Colonic mucosa (tissue), 4 donors: ENCODE data around the gene PRSS36. TPM values are rescaled to one million over a fixed set of nuclear protein-coding genes. Genes with fewer than 3 reads are reported as not detected.
"Not testable (repeated sequence)": the region's sequence is repeated elsewhere in the genome, so short reads cannot be mapped to it uniquely, and the experiment has no call there.

ENCODE experiments used
- DNase-seq: peaks from one replicate; pipeline ENCODE4 v3.0.0-alpha.2; 2020
- H3K27ac ChIP-seq: fragments of 200-600 bp; one replicate; pipeline ENCODE4 v1.8.0; 2021
- H3K27me3 ChIP-seq: fragments of 200-600 bp; one replicate; pipeline ENCODE4 v1.8.0; 2021
- H3K36me3 ChIP-seq: fragments of 200-600 bp; one replicate; pipeline ENCODE4 v1.8.0; 2021
- H3K4me1 ChIP-seq: fragments of 200-600 bp; one replicate; pipeline ENCODE4 v1.8.0; 2021; ENCODE audit warnings: mild to moderate bottlenecking
- H3K4me3 ChIP-seq: fragments of 200-600 bp; one replicate; pipeline ENCODE4 v1.8.0; 2021
- H3K9ac ChIP-seq, 2 donors: one replicate each; pipeline ENCODE4 v1.7.0; 2013; ENCODE audit warnings: control low read depth in 2 of 2, low read depth in 2 of 2, low read length in 2 of 2
- H3K9me3 ChIP-seq: fragments of 200-600 bp; one replicate; pipeline ENCODE4 v1.8.0; 2021
- CTCF ChIP-seq: fragments of 200-600 bp; IDR thresholded peaks from one replicate; pipeline ENCODE4 v1.8.0; 2022; ENCODE audit warnings: antibody characterized with exemption, mild to moderate bottlenecking
- intact Hi-C: fragments of 100-400 bp; cut with DNase I; formaldehyde crosslinking; loops from one replicate; pipeline ENCODE4 v1.14.1; 2022
- total RNA-seq, 2 donors: library from RNA; stranded (reverse); fragmentation: NEBNext Ultra II Directional in 1 of 2; extraction: Animal tissue kit (Norgen Biotek cat#: 25700) in 1 of 2; gene quantifications; one replicate each; pipeline ENCODE4 v1.2.1, GENCODE V29; 2021
- donor health status: healthy.
- donor health status: DM: no; HTN: no; CAD: no.
- donor health status: DM: no; HTN: no; CAD: no.

PRSS36 gene
- total RNA-seq, 2 donors from 2014 or later, result 3.6 to 6.4 TPM

DNA sequence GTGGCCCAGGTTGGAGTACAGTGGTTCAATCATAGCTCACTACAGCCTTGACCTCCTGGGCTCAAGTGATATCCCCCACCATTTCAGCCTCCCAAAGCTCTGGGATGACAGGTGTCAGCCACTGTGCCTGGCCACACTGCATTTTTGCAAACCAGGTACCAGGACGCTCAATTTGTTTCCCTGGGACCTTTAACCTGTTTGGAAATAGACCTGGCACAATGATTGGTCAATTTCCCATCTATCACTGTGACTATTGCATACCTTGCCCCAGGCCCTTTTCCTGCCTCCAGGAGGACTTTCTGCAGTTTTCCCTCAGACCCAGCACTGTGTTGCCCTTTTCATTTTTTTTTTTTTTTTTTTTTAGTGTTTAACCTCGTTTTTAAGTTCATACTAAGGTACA lies 19.0 kb upstream of the PRSS36 start:
- H3K9me3 ChIP-seq, result no peaks in the 10 kb centered on the region
- H3K9ac ChIP-seq, result no peak overlapping the region
- no peaks in the 10 kb centered on the region for H3K36me3 ChIP-seq
- no peaks in the 10 kb centered on the region for H3K27me3 ChIP-seq
- H3K4me1 ChIP-seq, result no peaks in the 10 kb centered on the region
- intact Hi-C loops, result no loop called here
- TF ChIP-seq CTCF, result no peak
- H3K27ac ChIP-seq, result no peak overlapping the region
- H3K4me3 ChIP-seq, result no peak overlapping the region
- no peak for DNase-seq

- Histone ChIP-seq H3K4me1 (no peaks in the 10 kb centered on the region), H3K9ac (no peak overlapping the region), H3K27me3 (no peaks in the 10 kb centered on the region), H3K4me3 (no peak overlapping the region), H3K36me3 (no peaks in the 10 kb centered on the region), H3K27ac (no peak overlapping the region), H3K9me3 (no peaks in the 10 kb centered on the region)
- DNase-seq, result no peak
- intact Hi-C loops, result no loop called here
- no peak for TF ChIP-seq CTCF
Observed at GRCh38 chr16:31167315-31167714, 17.4 kb upstream of the PRSS36 start.

DNA sequence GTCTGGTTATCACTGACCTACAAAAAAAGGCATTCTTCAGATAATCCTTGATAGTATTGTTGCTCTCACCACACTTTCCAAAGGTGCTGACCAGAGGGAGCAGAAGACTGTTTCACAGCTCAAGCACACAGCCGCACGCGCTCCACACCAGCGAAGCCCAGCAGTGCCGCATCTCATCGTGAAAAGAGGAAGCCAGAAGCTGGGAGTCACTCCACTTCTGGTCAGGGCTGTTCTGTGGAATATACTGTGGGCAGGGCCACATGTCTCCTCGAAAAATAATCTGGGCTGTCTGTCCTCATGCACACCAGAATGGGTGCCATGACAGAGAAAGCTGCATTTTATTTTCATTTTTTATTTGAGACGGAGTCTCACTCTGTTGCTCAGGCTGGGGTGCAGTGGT lies 7.3 kb upstream of the PRSS36 start:
- Histone ChIP-seq H3K9ac (no peak overlapping the region), H3K4me1 (no peaks in the 10 kb centered on the region), H3K9me3 (no peaks in the 10 kb centered on the region), H3K27ac (no peak overlapping the region), H3K27me3 (no peaks in the 10 kb centered on the region), H3K36me3 (no peaks in the 10 kb centered on the region), H3K4me3 (no peak overlapping the region)
- peak; percentile 28 for DNase-seq
- intact Hi-C loops, result loop anchor here (10.0 kb wide), 1 partner anchor 62 kb away; the partner anchor contains the start of gene VKORC1
- TF ChIP-seq CTCF, result no peak

DNA sequence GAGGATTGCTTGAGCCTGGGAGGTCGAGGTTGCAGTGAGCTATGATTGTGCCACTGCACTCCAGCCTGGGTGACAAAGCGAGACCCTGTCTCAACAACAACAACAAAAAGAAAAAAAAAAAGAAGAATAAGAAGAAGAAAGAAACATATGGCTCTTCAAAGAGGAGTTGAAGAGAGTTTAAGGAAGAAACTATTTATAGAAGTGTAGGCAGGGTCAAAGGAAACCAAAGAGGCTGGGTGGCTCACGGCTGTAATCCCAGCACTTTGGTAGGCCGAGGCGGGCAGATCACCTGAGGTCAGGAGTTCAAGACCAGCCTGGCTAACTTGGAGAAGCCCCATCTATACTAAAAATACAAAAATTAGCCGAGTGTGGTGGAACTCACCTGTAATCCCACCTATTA lies 1.1 kb upstream of the PRSS36 start:
- H3K36me3 ChIP-seq, H3K27me3 ChIP-seq, H3K9ac ChIP-seq, H3K4me3 ChIP-seq, H3K27ac ChIP-seq, H3K4me1 ChIP-seq, H3K9me3 ChIP-seq, DNase-seq: not testable (repeated sequence)
- intact Hi-C loops, result loop anchor here (10.0 kb wide), 1 partner anchor 56 kb away; the partner anchor contains the start of gene VKORC1

DNA sequence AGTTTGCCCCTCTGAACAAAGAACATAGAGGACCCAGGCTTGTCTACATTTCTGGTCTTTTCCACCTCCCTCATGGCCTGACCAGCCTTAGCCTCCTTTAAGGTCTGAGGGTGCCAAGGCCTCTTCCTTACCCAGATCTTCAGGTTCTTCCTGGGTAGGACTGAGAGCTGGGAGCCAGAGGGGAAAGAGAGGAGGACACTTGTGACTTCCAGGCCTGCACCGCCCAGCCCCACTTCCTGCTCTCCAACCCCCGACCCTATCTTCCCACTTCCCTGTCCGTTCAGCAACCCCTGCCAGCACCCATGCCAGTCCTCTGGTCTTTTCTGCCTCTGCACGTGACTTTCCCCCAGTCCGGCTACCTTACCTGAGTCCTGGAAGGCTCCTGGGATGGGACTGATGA lies 534 bp downstream of the PRSS36 start:
- intact Hi-C loops, result loop anchor here (10.0 kb wide), 1 partner anchor 165 kb away; the partner anchor contains the start of gene HSD3B7
- no peak overlapping the region for H3K4me3 ChIP-seq
- H3K27ac ChIP-seq, result no peak overlapping the region
- H3K36me3 ChIP-seq, result no peaks in the 10 kb centered on the region
- no peaks in the 10 kb centered on the region for H3K27me3 ChIP-seq
- no peak for DNase-seq
- TF ChIP-seq CTCF, result no peak
- H3K9ac ChIP-seq, result no peak overlapping the region
- H3K9me3 ChIP-seq, result no peaks in the 10 kb centered on the region
- no peaks in the 10 kb centered on the region for H3K4me1 ChIP-seq

GRCh38 chr16:31148896-31149295 lies 970 bp downstream of the PRSS36 start:
- intact Hi-C loops, result loop anchor here (10.0 kb wide), 1 partner anchor 164 kb away; the partner anchor contains the start of gene HSD3B7
- H3K4me3 ChIP-seq, result no peak overlapping the region
- H3K27me3 ChIP-seq, result no peaks in the 10 kb centered on the region
- H3K4me1 ChIP-seq, result no peaks in the 10 kb centered on the region
- no peak for TF ChIP-seq CTCF
- H3K27ac ChIP-seq, result no peak overlapping the region
- H3K9me3 ChIP-seq, result no peaks in the 10 kb centered on the region
- H3K36me3 ChIP-seq, result no peaks in the 10 kb centered on the region
- no peak for DNase-seq
- H3K9ac ChIP-seq, result no peak overlapping the region
